ENCODE data around the gene QKI.
A peak's percentile ranks its signal among the peaks of the same experiment; 100 is the strongest.

The QKI gene

GRCh38 chr6:163490826-163491577 lies 76.5 kb downstream of the QKI start:
- no peak for DNase-seq

DNA sequence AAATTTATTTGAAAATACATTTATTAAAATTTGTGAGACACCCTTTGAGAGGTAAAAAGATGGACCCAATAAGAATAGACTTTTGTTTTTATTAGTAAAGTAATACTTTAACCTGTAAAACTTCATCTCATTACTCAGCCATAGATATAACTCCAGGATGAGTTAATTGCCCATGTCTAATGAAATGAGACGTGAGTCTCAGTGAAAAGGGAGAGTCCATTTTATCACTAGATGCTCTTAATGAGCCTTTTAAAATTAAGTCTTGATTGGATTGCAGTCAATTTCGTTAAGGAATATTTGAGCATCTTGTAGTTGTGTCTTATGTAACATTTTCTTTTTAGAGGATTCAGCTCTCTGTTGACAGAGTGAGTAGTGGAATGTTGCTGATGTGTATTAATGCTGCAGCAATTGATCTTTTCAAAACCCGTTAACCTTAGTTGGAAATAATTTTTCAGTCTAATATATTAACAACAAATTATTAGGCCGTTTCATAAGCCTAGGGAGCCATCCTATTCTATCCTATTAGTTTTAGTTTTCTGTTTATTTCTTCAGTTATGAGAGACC lies 77.3 kb downstream of the QKI start:
- DNase-seq, result no peak

DNA sequence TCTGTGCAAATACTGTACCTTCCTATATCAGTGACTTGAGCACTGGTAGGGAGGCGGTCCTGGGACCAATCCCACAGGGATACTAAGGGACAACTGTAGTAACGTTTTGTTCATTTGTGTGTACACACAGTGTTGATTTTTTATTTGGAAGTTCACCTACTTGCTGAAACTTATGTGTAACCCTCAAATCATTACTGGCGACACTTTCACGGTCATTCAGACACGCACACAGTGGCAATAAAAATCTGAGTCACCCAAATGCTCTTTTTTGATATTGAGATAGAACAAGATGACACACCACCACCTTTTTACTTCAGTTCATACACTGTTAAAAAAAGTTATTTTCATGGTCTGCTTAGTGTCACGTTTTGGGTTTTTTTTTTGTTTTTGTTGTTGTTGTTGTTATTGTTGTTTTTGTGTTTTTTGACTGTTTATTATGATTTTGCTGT lies 79.8 kb downstream of the QKI start:
- DNase-seq, result no peak

DNA sequence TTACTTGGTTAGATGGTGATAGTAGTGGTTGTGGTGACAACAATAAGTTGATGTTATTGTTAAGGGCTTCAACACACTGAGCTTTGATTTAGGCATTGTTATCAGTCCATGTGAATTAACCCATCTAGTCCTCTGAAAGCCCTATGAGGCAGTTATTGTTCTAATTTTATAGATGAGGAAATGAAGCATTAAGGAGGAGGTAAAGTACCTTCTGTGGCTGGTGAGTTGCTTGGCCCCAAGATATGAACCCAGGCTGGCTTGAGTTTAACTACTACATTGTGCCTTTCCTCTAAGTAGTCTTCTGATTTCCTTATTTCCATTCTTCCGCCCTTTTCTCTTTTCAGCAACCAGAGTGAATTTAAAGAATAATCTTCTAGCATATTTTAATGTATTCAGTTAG lies 81.7 kb downstream of the QKI start:
- DNase-seq, result no peak

- no peak for DNase-seq
Measured at GRCh38 chr6:163500105-163500504, 85.6 kb downstream of the QKI start.

DNA sequence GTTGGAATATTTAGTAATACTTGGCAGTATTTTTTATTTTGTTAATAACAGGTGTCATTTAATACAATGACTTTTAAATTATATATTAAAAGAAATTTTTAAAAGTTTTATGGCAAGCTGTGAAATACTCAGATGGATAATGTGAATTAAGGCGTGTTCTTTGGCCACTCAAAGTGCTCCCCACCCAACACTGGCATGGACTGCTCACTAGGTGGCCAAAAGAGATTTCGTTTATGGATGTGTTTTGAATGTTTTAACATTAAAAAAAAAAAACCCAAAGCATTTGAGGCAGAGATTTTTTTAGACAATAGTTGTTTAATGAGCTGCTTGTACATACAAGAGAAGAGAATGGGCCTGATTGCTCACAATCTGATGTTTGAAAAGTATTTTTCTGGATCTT lies 86.5 kb downstream of the QKI start:
- no peak for DNase-seq

GRCh38 chr6:163501439-163501838 lies 86.9 kb downstream of the QKI start:
- no peak for DNase-seq

DNA sequence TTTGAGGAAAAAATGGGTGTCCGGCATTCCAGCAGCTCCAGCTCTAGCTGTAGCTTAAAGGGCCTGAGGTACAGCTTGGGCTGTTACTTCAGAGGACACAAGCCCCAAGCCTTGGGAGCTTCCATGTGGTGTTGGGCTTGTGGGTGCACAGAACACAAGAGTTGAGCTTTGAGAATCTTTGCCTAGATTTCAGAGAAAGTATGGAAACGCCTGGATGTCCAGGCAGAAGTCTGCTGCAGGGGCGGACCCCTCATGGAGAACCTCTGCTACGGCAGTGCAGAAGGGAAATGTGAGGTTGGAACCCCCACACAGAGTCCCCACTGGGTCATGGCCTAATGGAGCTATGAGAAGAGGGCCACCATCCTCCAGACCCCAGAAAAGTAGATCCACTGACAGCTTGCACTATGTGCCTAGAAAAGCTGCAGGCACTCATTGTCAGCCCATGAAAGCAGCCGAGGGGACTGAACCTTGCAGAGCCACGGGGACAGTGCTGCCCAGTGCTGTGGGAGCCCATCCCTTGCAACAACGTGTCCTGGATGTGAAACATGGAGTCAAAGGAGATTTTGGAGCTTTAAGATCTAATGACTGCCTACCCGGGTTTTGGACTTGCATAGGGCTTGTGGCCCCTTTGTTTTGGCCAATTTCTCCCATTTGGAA lies 90.6 kb downstream of the QKI start:
- DNase-seq, result no peak

DNA sequence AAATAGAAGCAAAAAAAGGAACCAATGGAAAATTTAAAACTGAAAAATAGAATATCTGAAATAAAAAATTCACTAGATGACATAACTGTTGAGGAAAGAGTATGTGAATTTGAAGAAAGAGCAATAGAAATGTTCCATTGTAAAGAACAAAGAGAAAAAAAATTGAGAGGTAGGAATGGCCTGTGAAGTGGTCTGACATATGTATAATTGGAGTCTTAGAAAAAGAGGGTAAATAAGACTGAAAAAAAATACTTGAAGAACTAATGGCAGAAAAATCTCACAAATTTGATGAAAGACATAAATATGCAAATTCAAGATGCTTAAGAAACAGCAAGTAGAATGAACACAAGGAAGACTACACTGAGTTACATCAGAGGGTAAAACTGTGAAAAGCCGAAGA lies 93.4 kb downstream of the QKI start:
- DNase-seq, result no peak

GRCh38 chr6:163513003-163513402 lies 98.5 kb downstream of the QKI start:
- no peak for DNase-seq

DNA sequence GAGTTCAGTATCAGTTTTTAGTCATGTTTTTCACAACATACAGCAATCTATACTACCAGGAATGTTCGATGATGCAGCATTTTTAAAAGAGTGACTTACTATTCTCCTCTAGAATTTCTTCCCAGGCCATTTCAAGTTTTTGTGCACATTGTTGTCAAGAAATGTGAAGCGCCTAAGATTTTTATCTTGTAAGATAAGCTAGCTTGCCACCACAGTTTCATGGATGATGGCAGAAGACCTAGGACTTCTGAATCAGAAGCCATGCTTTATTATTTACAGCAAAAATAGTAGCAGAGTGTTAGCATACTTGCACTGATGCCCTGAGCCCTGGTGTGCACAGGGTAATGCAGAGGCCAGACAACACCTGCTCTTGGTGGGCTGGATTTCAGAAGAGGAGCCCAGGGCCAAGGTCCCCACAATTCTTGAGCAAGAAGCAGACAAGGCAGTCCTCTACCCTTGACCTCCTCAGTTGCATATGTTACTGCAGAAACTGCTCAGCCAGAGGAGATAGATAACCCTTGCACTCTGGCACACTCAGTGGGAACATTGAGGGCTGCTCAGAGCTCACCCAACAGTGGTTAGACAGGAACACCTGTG lies 99.2 kb downstream of the QKI start:
- DNase-seq, result no peak

DNA sequence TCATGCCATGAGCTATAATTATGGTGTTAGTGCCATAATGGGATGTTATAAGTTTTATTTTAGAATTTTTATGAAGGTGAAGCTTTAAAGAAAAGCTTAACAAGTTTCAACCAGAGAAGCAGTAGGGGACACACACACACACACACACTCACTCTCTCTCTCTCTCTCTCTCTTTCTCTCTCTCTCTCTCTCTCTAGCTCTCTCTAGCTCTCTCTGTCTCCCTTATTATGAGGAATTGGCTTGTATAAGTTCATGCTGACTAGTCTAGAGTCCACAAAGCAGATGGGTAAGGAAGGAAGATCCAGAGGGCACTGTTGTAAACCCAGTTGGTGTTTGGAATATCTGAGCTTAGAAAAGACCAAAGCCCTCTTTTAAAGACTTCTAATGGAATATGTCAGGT lies 102.4 kb downstream of the QKI start:
- no peak for DNase-seq

DNA sequence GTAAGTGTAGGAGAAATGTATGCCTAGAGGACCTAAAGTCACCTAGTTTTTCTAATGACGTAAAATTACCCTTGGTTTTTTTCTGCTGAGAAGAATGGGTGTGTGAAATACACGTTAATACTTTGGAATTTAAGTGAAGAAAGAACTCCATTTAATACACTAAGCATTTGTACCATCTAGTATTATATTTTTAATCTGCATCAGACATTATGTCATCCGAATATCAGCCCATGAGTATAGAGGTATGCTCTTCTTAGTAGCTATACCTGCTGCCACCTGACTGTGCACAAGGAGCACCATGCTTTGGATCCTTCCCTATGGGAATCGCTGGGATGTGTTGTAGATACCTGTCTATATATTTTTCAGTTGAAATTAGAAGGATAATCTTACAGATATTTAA lies 106.4 kb downstream of the QKI start:
- DNase-seq, result no peak

DNA sequence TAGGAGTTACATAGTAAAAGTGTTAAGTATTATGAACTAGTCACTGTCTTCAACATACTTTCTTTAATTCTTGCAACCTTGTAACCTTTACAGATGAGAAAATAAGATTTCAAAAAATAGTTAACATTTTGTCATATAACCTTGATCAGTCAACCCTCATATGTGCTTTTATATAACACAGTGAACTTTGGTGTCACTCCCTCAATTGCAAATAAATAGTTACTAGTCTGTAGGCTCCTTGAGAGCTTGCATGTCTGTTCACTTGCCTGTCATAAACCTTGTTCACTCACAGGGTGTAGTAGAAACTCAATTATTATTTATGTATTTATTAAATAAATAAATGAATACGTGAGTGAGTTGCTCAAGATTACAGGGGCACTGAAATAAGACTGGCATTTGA lies 107.5 kb downstream of the QKI start:
- no peak for DNase-seq

- DNase-seq, result peak; percentile 56
Measured at GRCh38 chr6:163525926-163526325, 111.4 kb downstream of the QKI start.

DNA sequence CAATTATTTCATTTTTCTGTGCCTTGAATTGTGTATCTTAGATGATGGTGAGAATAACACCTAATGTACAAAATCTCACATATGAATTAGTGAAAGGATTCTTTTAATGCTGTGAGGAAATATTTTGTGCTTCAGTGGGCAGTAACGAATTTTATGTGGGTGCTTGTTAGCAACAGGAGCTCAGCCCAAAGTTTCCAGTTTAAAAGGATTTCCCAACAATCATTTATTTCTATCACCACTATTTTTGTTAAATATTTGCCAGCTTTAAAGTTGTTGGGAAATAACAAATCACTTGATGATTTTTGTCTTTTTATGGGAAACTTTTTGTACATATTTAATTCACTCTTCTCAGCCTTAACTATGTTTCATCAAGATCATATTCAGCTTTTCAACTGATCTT lies 111.8 kb downstream of the QKI start:
- DNase-seq, result no peak

GRCh38 chr6:163527291-163527690 lies 112.8 kb downstream of the QKI start:
- no peak for DNase-seq

GRCh38 chr6:163529605-163530004 lies 115.1 kb downstream of the QKI start:
- DNase-seq, result peak; percentile 95

- DNase-seq, result peak; percentile 12
Measured at GRCh38 chr6:163530406-163530805, 115.9 kb downstream of the QKI start.

DNA sequence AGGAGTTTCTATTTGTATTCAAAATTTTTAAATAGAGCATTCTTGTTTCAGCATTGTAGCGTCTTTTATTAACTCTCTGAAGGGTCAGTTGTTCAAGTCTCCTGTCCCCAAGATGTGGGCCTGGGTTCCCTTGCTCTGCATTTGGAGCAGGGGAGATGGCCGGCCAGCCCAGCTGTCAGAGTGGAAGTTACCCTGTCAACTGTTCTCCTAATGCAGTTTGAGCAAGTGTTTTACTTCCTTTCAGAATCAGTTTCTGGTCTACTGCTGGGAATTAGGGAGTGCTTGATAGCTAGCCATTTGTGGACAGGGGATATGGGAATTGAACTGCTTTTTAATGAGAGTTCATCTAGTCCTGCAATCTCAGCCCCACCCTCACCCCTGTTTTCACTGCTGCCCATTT lies 116.6 kb downstream of the QKI start:
- peak; percentile 7 for DNase-seq

DNA sequence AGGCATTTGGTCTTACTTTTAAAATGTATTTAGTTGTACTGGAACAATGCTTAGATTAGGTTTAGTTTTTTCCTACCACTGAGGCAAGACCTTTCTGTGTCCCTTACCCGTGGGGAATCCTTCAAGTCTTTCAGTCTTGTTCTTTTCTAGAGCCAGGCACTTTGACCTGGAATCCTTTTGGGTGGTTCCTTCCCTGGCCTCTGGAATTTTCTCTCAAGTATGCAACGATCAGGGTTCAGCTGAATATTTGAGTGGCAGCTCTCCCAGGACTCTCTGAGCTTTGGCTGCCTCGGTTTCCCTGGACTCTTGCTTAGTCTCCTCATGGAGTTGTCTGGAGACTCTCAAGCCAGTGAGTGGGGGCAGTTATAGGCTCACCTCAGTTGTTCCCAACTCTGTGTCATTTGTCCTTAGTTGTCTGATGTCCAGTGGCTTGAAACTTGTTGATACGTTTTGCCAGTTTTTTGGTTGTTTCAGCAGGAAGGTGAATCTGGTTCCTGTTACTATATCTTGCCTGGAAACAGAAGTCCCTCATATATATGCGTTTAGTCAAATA lies 118.1 kb downstream of the QKI start:
- DNase-seq, result no peak

- DNase-seq, result peak; percentile 89
Measured at GRCh38 chr6:163533443-163533842, 118.9 kb downstream of the QKI start.

DNA sequence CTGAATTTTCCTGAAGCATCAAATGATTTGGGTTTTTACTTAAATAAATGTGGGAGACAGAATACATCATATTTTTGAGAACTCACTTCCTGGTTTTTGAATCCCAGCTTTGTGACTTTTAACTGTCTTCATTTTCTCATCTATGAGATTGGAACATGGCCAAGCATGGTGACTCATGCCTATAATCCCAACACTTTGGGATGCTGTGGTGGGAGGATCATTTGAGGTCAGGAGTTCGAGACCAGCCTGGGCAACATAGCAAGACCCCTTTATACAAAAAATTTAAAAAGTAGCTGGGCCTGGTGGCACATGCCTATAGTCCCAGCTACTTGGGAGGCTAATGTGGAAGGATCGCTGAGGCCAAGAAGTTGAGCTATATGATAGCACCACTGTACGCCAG lies 122.3 kb downstream of the QKI start:
- peak; percentile 54 for DNase-seq

GRCh38 chr6:163538331-163538730 lies 123.8 kb downstream of the QKI start:
- DNase-seq, result no peak

Measured in fibroblast of upper back skin (primary cell).